Measurements from ENCODE around the gene BORCS5.

- TF ChIP-seq CTCF (IDR thresholded peaks at IDR 0.05; ENCODE audit: low read depth, low read length, poor library complexity, severe bottlenecking) = no peak
- TF ChIP-seq EZH2phosphoT487 (IDR thresholded peaks at IDR 0.05; ENCODE audit: borderline replicate concordance, low read length) = no peak
Observed at GRCh38 chr12:12491606-12492005, 134.7 kb downstream of the BORCS5 start.
